Tibial artery (tissue), 4 donors: ENCODE data around the gene HSPBAP1.

Experiments
- DNase-seq, 2 donors: peaks; one replicate each; pipeline ENCODE4 v3.0.0-alpha.2; 2019
- H3K27ac ChIP-seq, 2 donors: fragments of 200-600 bp; sonication (generic) in 1 of 2; 1 replicate in 1 of 2; 2 replicates in 1 of 2; pipeline ENCODE4 v1.5.1; 2018 to 2019; ENCODE audit warnings: mild to moderate bottlenecking in 1 of 2
- H3K27me3 ChIP-seq, 2 donors: fragments of 200-600 bp; sonication (generic) in 1 of 2; one replicate each; pipeline versions ENCODE4 v1.5.1 to v1.6.0; 2016 to 2019
- H3K36me3 ChIP-seq, 3 donors: fragments of 200-600 bp; sonication (generic) in 2 of 3; one replicate each; pipeline ENCODE4 v1.5.1; 2016 to 2019; ENCODE audit warnings: mild to moderate bottlenecking in 2 of 3
- H3K4me1 ChIP-seq, 4 donors: fragments of 200-600 bp; sonication (generic) in 2 of 4; 1 replicate in 3 of 4; 2 replicates in 1 of 4; pipeline ENCODE4 v1.5.1; 2016 to 2019
- H3K4me3 ChIP-seq, 2 donors: fragments of 200-600 bp; sonication (generic) in 1 of 2; 1 replicate in 1 of 2; 2 replicates in 1 of 2; pipeline ENCODE4 v1.5.1; 2018 to 2019; ENCODE audit warnings: mild to moderate bottlenecking in 2 of 2
- H3K9me3 ChIP-seq, 3 donors: fragments of 200-600 bp; sonication (generic) in 1 of 3; one replicate each; pipeline ENCODE4 v1.5.1; 2016 to 2019
- CTCF ChIP-seq, 2 experiments: fragments of 200-600 bp in 1 of 2; fragments of 450-650 bp in 1 of 2; IDR thresholded peaks; one replicate each; pipeline ENCODE4 v1.5.1; 2017 to 2019; ENCODE audit warnings: antibody characterized with exemption in 2 of 2, mild to moderate bottlenecking in 1 of 2, moderate library complexity in 1 of 2
- intact Hi-C: fragments of 100-400 bp; cut with DNase I; formaldehyde crosslinking; loops from one replicate; pipeline ENCODE4 v1.15.0; 2023; ENCODE audit warnings: low total_unique reads

HSPBAP1 gene

GRCh38 chr3:122794779-122795673 is 1.4 kb upstream of the HSPBAP1 start, which contains the start of gene SLC49A4:
Gene SLC49A4 (plus strand): TSS chr3:122795069. CDS start chr3:122795193, 124 bp downstream.
- no peak for TF ChIP-seq CTCF (IDR thresholded peaks at IDR 0.05)
- intact Hi-C loops = no loop called here
- DNase-seq = peak; percentile 66 to 85
- H3K9me3 ChIP-seq = no peaks in the 10 kb centered on the region
- peak within 1 kb of the TSS; percentile 99 for H3K27ac ChIP-seq
- H3K4me3 ChIP-seq = peak within 1 kb of the TSS; percentile 96
- no peaks in the 10 kb centered on the region for H3K36me3 ChIP-seq
- H3K27me3 ChIP-seq = no peaks in the 10 kb centered on the region
- H3K4me1 ChIP-seq = peaks cover 0 to 24% (median 14%) of the 10 kb centered on the region in 4 donors

DNA sequence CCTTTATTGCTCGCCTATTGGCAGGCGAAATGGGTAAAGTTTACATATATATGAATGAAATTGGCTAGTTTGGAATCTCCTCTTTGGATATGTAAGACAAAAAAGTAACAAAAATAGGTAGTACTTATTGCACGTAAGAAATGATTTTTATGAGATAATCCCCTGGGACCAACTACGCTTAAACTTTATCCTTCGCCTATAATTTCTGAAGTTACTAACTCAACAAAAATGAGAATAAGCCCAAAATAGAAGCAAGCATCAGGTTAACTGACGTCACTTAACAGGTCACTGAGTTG is 800 bp upstream of the HSPBAP1 start:
- Histone ChIP-seq H3K4me1 (peaks cover 0 to 24% (median 14%) of the 10 kb centered on the region in 4 donors), H3K36me3 (no peaks in the 10 kb centered on the region), H3K4me3 (peak overlapping the region; percentile 96), H3K27ac (peak overlapping the region; percentile 99), H3K27me3 (no peaks in the 10 kb centered on the region), H3K9me3 (no peaks in the 10 kb centered on the region)
- intact Hi-C loops = no loop called here
- TF ChIP-seq CTCF (IDR thresholded peaks at IDR 0.05) = no peak
- DNase-seq = no peak

- no peaks in the 10 kb centered on the region for H3K36me3 ChIP-seq
- DNase-seq = no peak
- H3K4me1 ChIP-seq = peaks cover 0 to 6% (median 3%) of the 10 kb centered on the region in 4 donors
- H3K4me3 ChIP-seq = no peak overlapping the region
- no peaks in the 10 kb centered on the region for H3K9me3 ChIP-seq
- TF ChIP-seq CTCF (IDR thresholded peaks at IDR 0.05) = no peak
- H3K27ac ChIP-seq = no peak overlapping the region
- intact Hi-C loops = no loop called here
- no peaks in the 10 kb centered on the region for H3K27me3 ChIP-seq
Measured at GRCh38 chr3:122789585-122790273, 3.9 kb downstream of the HSPBAP1 start.

DNA sequence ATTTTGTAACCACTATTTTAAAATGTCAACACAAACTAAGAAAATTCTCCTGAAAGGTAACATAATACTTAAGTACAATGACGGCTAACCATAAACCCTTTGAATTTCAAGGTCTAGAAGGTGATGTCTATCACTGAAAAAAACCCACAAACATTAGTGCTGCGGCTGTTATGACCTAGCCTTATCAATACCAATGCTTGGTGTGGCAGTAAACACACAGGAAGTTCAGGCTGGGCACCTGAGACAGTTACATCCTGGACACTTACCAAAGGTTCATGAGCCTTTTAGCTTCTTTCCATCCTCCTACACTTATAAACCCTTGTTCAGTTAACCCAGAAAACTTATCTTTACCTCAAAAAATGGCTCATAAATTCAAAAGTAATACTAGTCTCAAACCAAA is 5.8 kb downstream of the HSPBAP1 start:
- H3K27ac ChIP-seq = no peak overlapping the region
- TF ChIP-seq CTCF (IDR thresholded peaks at IDR 0.05) = no peak
- H3K27me3 ChIP-seq = no peaks in the 10 kb centered on the region
- no peaks in the 10 kb centered on the region for H3K9me3 ChIP-seq
- no peaks in the 10 kb centered on the region for H3K36me3 ChIP-seq
- DNase-seq = no peak
- intact Hi-C loops = no loop called here
- no peak overlapping the region for H3K4me3 ChIP-seq
- peaks cover 0 to 2% (median under 1%) of the 10 kb centered on the region in 4 donors for H3K4me1 ChIP-seq

GRCh38 chr3:122786066-122786465 is 7.6 kb downstream of the HSPBAP1 start:
- H3K27me3 ChIP-seq = no peaks in the 10 kb centered on the region
- no peaks in the 10 kb centered on the region for H3K9me3 ChIP-seq
- intact Hi-C loops = no loop called here
- no peak overlapping the region for H3K27ac ChIP-seq
- no peaks in the 10 kb centered on the region for H3K36me3 ChIP-seq
- no peaks in the 10 kb centered on the region for H3K4me1 ChIP-seq
- no peak overlapping the region for H3K4me3 ChIP-seq
- DNase-seq = no peak
- no peak for TF ChIP-seq CTCF (IDR thresholded peaks at IDR 0.05)
